Epithelial cell of proximal tubule (primary cell): ENCODE data around the gene GPD1L. TPM values are rescaled to one million over a fixed set of nuclear protein-coding genes. Genes with fewer than 3 reads are reported as not detected.

ENCODE experiments used
- DNase-seq: peaks from one replicate; pipeline ENCODE4 v3.0.0-alpha.2; 2011; ENCODE audit warnings: low read depth
- H3K4me3 ChIP-seq: 2 replicates; pipeline ENCODE4 v1.5.1; 2011; ENCODE audit warnings: low read depth, mild to moderate bottlenecking, low read length
- total RNA-seq: library from RNA; depleted of rRNA; stranded (reverse); fragments of >200 nt; gene quantifications from 2 replicates; pipeline ENCODE4 v1.2.3, GENCODE V29; 2015
- TF ChIP-seq, protein P1 (sequence below): conservative IDR thresholded peaks from 2 replicates; pipeline ENCODE4 v1.5.1; 2012; ENCODE audit warnings: low read depth, mild to moderate bottlenecking, low read length

GPD1L gene
- total RNA-seq, 1 donor from 2014 or later, result 5.8 TPM

DNA sequence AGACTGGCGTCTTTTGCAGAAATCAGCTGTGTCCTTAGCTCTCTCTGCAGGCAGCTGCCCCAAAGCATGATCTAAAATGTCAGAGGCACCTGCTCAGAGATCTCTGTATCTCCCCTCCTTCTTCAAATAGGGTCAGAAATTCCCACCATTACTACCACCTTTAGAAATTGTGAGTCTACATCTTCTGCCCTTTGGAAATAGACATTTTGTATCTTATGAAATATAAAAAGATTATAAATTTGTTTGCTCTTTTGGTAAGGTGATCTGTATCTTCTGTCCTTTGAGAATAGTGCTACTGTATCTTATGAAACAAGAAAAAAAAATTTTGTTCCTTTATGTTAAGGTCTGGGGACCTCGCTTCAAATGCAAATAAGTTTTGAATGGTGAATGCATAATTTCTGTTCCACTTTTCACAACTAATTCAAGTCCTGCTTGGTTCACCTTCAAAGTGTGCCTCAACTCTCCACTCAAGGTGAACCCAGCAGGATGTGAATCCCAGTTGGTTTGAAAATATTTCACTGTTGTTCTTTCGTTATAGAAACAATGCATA is 28.3 kb upstream of the GPD1L start:
- H3K4me3 ChIP-seq, result peak overlapping the region; percentile 48
- no peak for DNase-seq
- TF ChIP-seq, protein P1, sequence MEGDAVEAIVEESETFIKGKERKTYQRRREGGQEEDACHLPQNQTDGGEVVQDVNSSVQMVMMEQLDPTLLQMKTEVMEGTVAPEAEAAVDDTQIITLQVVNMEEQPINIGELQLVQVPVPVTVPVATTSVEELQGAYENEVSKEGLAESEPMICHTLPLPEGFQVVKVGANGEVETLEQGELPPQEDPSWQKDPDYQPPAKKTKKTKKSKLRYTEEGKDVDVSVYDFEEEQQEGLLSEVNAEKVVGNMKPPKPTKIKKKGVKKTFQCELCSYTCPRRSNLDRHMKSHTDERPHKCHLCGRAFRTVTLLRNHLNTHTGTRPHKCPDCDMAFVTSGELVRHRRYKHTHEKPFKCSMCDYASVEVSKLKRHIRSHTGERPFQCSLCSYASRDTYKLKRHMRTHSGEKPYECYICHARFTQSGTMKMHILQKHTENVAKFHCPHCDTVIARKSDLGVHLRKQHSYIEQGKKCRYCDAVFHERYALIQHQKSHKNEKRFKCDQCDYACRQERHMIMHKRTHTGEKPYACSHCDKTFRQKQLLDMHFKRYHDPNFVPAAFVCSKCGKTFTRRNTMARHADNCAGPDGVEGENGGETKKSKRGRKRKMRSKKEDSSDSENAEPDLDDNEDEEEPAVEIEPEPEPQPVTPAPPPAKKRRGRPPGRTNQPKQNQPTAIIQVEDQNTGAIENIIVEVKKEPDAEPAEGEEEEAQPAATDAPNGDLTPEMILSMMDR, result no peak

DNA sequence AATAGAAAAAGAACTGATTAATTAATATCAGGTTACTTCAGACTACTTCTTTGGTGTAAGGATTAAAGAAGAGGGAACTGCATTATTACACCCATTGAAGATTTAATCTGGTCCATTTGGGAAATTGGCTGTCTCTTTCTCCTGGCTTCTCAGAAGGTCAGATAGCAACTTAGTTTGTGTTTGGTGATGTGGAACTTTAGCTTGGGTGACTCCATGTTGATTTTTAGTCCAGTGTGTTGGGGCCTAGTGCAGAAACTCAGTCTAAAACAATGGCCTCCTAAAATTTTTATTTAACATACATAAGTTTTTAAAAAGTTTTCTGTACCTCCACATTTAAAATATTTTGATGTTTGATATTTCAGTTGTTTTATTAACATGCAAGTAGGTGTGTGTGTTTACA is 27.6 kb upstream of the GPD1L start:
- TF ChIP-seq, protein P1, result no peak

DNA sequence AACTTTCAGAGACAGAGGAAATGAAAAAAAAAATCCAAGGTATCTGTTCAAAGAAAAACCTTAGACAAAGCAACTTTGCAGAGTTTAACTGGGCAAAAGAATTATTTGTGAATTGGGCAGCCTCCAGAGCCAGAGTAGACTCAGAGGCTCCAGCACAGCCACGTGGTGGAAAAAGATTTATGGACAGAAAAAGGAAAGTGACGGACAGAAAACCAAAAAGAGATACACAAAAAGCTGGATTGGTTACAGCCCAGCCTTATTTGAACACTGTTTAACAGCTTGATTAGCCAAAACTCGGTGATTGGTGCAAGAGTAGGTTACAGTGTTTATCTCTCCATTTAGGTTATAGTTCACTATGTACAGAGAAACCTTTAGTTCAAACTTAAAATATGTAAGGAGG is 23.7 kb upstream of the GPD1L start:
- no peak for DNase-seq
- TF ChIP-seq, protein P1, result no peak
- no peak overlapping the region for H3K4me3 ChIP-seq

More for the DNA sequence above, 27.6 kb upstream of the GPD1L start:
- no peak for DNase-seq
- no peak overlapping the region for H3K4me3 ChIP-seq

DNA sequence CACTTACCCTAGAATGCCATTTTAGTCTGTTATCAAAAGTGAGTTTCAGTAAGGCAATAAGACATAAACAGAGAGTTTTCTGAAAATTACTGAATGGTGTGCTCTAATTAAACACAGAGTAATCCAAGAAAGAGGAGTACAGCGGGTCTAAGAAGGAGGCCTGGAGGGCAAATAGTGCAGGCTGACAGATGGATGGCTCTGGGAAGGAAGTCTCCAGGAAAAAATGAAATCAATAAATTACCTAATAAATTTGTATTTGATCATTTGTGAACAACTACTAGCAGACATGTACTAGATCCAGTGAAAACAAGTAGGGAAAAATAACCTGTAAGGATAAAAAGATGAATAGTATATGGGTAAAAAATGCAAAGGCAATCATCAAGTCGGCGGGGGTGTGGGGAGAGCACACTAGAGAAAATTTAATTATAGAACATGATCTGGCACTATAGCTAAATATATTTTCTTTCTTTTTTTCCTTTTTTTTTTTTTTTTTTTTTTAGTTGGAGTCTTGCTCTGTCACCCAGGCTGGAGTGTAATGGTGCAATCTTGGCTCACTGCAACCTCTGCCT is 22.6 kb upstream of the GPD1L start:
- TF ChIP-seq, protein P1, result no peak
- H3K4me3 ChIP-seq, result no peak overlapping the region
- DNase-seq, result no peak

DNA sequence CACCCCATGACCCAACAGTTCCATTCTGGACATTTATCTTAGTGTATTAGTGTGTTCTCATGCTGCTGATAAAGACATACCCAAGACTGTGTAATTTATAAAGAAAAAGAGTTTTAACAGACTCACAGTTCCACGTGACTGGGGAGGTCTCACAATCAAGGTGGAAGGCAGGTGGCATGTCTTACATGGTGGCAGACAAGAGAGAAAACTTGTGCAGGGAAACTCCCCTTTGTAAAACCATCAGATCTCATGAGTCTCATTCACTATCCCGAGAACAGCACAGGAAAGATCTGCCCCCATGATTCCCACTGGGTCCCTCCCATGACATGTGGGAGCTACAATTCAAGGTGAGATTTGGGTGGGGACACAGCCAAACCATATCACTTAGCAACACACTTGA is 21.6 kb upstream of the GPD1L start:
- DNase-seq, result no peak
- TF ChIP-seq, protein P1, result no peak
- H3K4me3 ChIP-seq, result no peak overlapping the region

DNA sequence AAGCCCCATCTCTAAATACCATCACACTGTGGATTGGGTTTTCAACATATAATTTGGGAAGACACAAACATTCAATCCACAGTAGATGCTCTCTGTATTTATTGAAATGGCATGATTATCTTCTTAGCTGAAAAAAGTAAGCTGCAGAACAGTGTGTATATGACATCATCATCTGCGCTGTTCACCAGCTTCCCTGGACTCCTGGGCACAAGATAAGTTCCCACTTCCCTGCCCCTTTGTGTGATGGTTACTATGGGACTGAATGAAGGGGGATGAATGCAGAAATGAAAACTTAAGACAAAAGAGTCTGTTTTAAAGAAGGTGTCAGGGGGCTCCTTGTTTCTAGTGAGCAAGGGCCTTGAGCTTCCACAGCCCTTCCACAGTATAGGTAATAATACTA is 20.0 kb upstream of the GPD1L start:
- DNase-seq, result no peak
- no peak overlapping the region for H3K4me3 ChIP-seq
- TF ChIP-seq, protein P1, result no peak

DNA sequence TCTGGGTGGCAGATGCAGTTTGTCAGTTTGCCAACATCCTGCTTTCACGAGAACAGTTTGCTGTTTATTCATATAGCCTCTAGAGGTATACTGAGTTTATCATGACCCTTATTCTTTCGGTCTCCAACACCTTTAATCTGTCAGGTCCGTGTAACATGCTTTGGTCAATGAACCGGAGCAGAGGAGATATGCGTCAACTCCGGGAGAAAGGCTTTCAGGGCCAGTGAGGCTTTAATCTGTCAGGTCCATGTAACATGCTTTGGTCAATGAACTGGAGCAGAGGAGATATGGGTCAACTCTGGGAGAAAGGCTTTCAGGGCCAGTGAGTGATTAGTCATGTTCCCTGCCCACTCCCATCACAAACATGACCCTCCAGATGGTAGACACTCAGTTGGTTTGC is 16.9 kb upstream of the GPD1L start:
- TF ChIP-seq, protein P1, result no peak

More for the DNA sequence above, 16.9 kb upstream of the GPD1L start:
- H3K4me3 ChIP-seq, result no peak overlapping the region
- peak; percentile 62 for DNase-seq
